ENCODE results near the gene CNOT8. TPM values are rescaled to one million over a fixed set of nuclear protein-coding genes. Genes with fewer than 3 reads are reported as not detected.

Gene CNOT8
- total RNA-seq, 1 experiment from 2014 or later: 72.3 TPM

DNA sequence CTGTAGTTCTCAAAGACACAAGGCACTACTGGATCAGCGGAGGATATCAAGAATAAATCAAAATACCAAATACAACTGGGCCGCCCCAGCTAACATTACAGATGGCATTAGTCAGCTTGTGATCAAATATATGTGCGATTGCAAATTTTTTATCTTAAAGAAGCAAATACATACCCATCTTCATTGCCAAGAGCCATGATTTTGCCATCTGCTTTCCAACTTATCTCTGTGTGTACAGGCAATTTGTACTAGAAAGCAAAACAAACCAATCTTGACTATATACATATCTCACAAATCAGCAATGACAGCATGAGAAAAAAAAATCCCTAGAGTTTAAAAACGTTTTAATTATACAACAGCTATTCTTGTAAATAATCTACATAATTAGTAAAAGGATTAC lies 59.3 kb downstream of the CNOT8 start:
- H3K4me2 ChIP-seq: no peak overlapping the region
- H3K36me3 ChIP-seq (ENCODE audit: low read depth): peaks cover 49% of the 10 kb centered on the region
- H3F3A ChIP-seq (ENCODE audit: insufficient read depth, low read depth): no peaks in the 10 kb centered on the region
- POLR2A ChIA-PET (ENCODE audit: unreplicated experiment): interaction anchor here (0.7 kb wide), 1 partner anchor 50 kb away, joined by 3 read pairs; no protein-coding TSS in a partner anchor
- no peak overlapping the region for H3K4me3 ChIP-seq
- H2AFZ ChIP-seq: no peak overlapping the region
- intact Hi-C loops (cut with micrococcal nuclease; ENCODE audit: unreplicated experiment): no loop called here
- no peak for DNase-seq
- H4K20me1 ChIP-seq (ENCODE audit: insufficient read depth): peaks cover 8% of the 10 kb centered on the region; the same call in 1 of the 2 replicates
- no peaks in the 10 kb centered on the region for H3K4me1 ChIP-seq (replicated peaks; ENCODE audit: insufficient read depth)
- H3K9me3 ChIP-seq (ENCODE audit: insufficient read depth, low read depth): no peaks in the 10 kb centered on the region
- H3K27ac ChIP-seq: no peak overlapping the region
- no peaks in the 10 kb centered on the region for H3K79me2 ChIP-seq (ENCODE audit: low read depth)
- BruUV-seq (replicated peaks): no TSS peak
- CTCF ChIA-PET: no interaction called here
- H3K27me3 ChIP-seq (ENCODE audit: insufficient read depth, low read depth): no peaks in the 10 kb centered on the region
- no peaks in the 10 kb centered on the region for H3K9me2 ChIP-seq (ENCODE audit: insufficient read depth)
- TF ChIP-seq EZH2 (IDR thresholded peaks at IDR 0.05; ENCODE audit: low read depth): no peak
- TF ChIP-seq, protein P1, sequence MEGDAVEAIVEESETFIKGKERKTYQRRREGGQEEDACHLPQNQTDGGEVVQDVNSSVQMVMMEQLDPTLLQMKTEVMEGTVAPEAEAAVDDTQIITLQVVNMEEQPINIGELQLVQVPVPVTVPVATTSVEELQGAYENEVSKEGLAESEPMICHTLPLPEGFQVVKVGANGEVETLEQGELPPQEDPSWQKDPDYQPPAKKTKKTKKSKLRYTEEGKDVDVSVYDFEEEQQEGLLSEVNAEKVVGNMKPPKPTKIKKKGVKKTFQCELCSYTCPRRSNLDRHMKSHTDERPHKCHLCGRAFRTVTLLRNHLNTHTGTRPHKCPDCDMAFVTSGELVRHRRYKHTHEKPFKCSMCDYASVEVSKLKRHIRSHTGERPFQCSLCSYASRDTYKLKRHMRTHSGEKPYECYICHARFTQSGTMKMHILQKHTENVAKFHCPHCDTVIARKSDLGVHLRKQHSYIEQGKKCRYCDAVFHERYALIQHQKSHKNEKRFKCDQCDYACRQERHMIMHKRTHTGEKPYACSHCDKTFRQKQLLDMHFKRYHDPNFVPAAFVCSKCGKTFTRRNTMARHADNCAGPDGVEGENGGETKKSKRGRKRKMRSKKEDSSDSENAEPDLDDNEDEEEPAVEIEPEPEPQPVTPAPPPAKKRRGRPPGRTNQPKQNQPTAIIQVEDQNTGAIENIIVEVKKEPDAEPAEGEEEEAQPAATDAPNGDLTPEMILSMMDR (conservative IDR thresholded peaks at IDR 0.05): no peak

DNA sequence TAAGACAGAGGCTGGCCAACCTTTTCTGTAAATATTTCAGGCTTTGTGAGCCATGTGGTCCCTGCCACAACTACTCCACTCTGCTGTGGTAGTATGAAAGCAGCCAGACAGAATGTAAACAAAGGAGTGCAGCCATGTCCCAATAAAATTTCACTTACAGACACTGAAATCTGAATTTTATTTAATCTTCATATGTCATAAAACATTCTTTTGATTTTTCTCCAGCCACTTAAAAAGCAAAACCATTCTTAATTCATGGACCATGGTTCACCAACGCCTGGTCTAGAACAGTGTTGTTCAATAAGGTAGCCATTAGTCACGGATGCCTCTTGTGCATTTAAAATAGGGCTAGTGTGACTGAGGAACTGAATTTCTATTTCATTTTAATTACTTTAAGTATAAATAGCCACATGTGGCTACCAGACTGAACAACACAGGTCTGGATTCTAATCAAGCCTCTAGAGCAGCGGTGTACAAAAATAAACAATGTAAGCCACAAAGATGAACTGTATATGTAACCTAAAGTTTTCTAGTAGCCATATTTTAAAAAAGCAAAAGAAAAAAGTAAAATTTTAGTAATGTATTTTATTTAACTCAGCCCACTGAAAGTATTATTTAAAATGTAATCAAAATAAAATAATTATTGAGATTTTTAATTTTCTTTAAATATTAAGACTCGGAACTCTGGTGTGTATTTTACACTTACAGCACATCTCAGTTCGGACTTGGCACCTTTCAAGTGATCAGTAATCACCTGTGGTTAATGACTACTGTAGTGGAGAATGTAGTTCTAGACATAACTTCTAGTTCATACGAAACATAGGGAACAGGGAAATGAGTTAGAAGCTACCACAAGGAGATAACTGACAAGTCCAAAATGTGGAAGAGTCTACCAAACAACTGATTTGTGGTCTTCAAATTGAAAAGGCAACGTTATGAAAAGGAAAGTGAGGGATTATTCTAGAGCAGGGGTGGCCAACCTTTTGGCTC lies 65.3 kb downstream of the CNOT8 start:
- Histone ChIP-seq H2AFZ (no peak overlapping the region), H3K27ac (no peak overlapping the region), H3K4me3 (no peak overlapping the region), H3K27me3 (ENCODE audit: insufficient read depth, low read depth) (no peaks in the 10 kb centered on the region), H3K4me2 (no peak overlapping the region), H3K9me3 (ENCODE audit: insufficient read depth, low read depth) (no peaks in the 10 kb centered on the region), H4K20me1 (ENCODE audit: insufficient read depth) (peaks cover 4% of the 10 kb centered on the region; the same call in 1 of the 2 replicates), H3F3A (ENCODE audit: insufficient read depth, low read depth) (no peaks in the 10 kb centered on the region), H3K36me3 (ENCODE audit: low read depth) (peaks cover 40% of the 10 kb centered on the region), H3K4me1 (replicated peaks; ENCODE audit: insufficient read depth) (no peaks in the 10 kb centered on the region), H3K9me2 (ENCODE audit: insufficient read depth) (no peaks in the 10 kb centered on the region), H3K79me2 (ENCODE audit: low read depth) (no peaks in the 10 kb centered on the region)
- intact Hi-C loops (cut with micrococcal nuclease; ENCODE audit: unreplicated experiment): no loop called here
- POLR2A ChIA-PET (ENCODE audit: unreplicated experiment): no interaction called here
- no TSS peak for BruUV-seq (replicated peaks)
- no peak for DNase-seq
- no peak for TF ChIP-seq EZH2 (IDR thresholded peaks at IDR 0.05; ENCODE audit: low read depth)
- TF ChIP-seq, protein P1 (conservative IDR thresholded peaks at IDR 0.05): no peak
- CTCF ChIA-PET: no interaction called here

Small RNA genes lying within 50 kb of the gene (microRNA-seq; reads per million reads assigned to microRNA genes)
- not detected for gene MIR378H (ENCODE audit: borderline number of aligned reads, borderline replicate concordance)

Other genes starting within 250 kb of the CNOT8 start
- gene LARP1, start 103.2 kb upstream of the CNOT8 start, total RNA-seq (2021): 232 and 290 TPM in 2 replicates
- gene FAXDC2, start 8.0 kb upstream of the CNOT8 start, total RNA-seq (2021): 0.70 and 0.73 TPM in 2 replicates
- 17.7 and 18.6 TPM in 2 replicates for gene GEMIN5, start 79.6 kb downstream of the CNOT8 start, total RNA-seq (2021)
- 80.8 and 94.0 TPM in 2 replicates for gene MRPL22, start 82.4 kb downstream of the CNOT8 start, total RNA-seq (2021)
- gene KIF4B, start 155.1 kb downstream of the CNOT8 start, total RNA-seq (2021): 0.13 TPM in 1 of 2 replicates, not detected in the other